Transverse colon (tissue), 4 donors: Measurements from ENCODE around the gene PSTK. TPM values are rescaled to one million over a fixed set of nuclear protein-coding genes. Genes with fewer than 3 reads are reported as not detected.

Experiments used
- DNase-seq: peaks from one replicate; pipeline ENCODE4 v3.0.0-alpha.2; 2019
- H3K27ac ChIP-seq, 4 donors: fragments of 200-600 bp; sonication (generic); 2 replicates each; pipeline ENCODE4 v1.5.1; 2016 to 2018; ENCODE audit warnings: inconsistent platforms in 4 of 4
- H3K27me3 ChIP-seq: fragments of 200-600 bp; sonication (generic); 2 replicates; pipeline ENCODE4 v1.5.1; 2017; ENCODE audit warnings: inconsistent platforms
- H3K36me3 ChIP-seq, 4 donors: fragments of 200-600 bp; sonication (generic); 2 replicates each; pipeline ENCODE4 v1.5.1; 2017 to 2019; ENCODE audit warnings: inconsistent platforms in 4 of 4
- H3K4me1 ChIP-seq, 4 donors: fragments of 200-600 bp; sonication (generic); 2 replicates each; pipeline ENCODE4 v1.5.1; 2017 to 2020; ENCODE audit warnings: inconsistent platforms in 4 of 4
- H3K4me3 ChIP-seq, 4 donors: fragments of 200-600 bp; sonication (generic); 1 replicate in 1 of 4; 2 replicates in 3 of 4; pipeline versions ENCODE4 v1.5.1 to v1.6.1; 2017 to 2019; ENCODE audit warnings: inconsistent platforms in 4 of 4
- H3K9me3 ChIP-seq, 2 donors: fragments of 200-600 bp; sonication (generic); 2 replicates each; pipeline ENCODE4 v1.5.1; 2017 to 2019; ENCODE audit warnings: inconsistent platforms in 2 of 2
- EP300 ChIP-seq: sonication (generic); formaldehyde crosslinking; IDR thresholded peaks from one replicate; pipeline ENCODE4 v1.6.1; 2017; ENCODE audit warnings: antibody characterized with exemption, low read depth
- POLR2A ChIP-seq: fragments of 450-650 bp; IDR thresholded peaks from one replicate; pipeline ENCODE4 v1.6.1; 2016; ENCODE audit warnings: antibody characterized with exemption, mild to moderate bottlenecking, moderate library complexity
- POLR2AphosphoS5 ChIP-seq, 3 donors: sonication (generic); formaldehyde crosslinking; IDR thresholded peaks; one replicate each; pipeline ENCODE4 v1.6.1; 2016; ENCODE audit warnings: antibody characterized with exemption in 3 of 3
- WGBS, 2 donors: methylation state at CpG; one replicate each; pipeline ENCODE4 v1.1.5; 2018; ENCODE audit warnings: low coverage in 1 of 2; 5-methylcytosine and 5-hydroxymethylcytosine counted together
- in situ Hi-C, 4 donors: fragments of 200-750 bp; cut with MboI; loops; one replicate each; pipeline versions ENCODE4 v1.15.0 to v1.15.1; 2017; ENCODE audit warnings: low sequenced_read_pairs in 3 of 4, low pct_ligation_motif_present in 1 of 4, low pct_unique_long_range_greater_than_20kb in 1 of 4
- intact Hi-C: fragments of 100-400 bp; cut with DNase I; formaldehyde crosslinking; loops from one replicate; pipeline ENCODE4 v1.15.1; 2023; ENCODE audit warnings: low total_unique reads
- total RNA-seq, 4 donors: library from RNA; depleted of rRNA; stranded (reverse); fragments of >200 nt; gene quantifications; one replicate each; pipeline ENCODE4 v1.1.0, GENCODE V29; 2016
- TF ChIP-seq, protein P1 (sequence below), 5 experiments: fragments of 200-600 bp in 3 of 5; fragments of 450-650 bp in 2 of 5; sonication (generic) in 3 of 5; IDR thresholded peaks; 1 replicate in 2 of 5; 2 replicates in 3 of 5; pipeline ENCODE4 v1.5.1; 2016 to 2017; ENCODE audit warnings: antibody characterized with exemption in 5 of 5, inconsistent platforms in 3 of 5, mild to moderate bottlenecking in 2 of 5, moderate library complexity in 1 of 5

The PSTK gene
- total RNA-seq, 4 donors from 2014 or later, result 2.5 to 2.9 TPM; not detected in 2

DNA sequence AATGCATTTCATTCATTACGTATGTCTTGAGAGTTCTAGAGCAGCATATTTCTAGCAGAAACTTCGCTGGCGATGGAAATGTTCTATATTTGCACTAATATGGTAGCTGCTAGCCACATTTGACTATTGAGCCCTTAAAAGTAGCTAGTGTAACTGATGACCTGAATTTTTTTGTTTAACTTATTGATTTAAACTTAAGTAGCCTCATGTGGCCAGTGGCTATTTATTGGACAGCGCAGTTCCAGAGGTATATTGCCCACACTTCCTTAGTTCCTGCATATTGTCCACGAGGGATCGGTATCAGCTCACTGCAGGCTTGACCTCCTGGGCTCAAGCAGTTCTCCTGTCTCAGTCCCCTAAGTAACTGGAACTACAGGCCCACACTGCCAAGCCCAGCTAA, 3.7 kb downstream of the PSTK start:
- Histone ChIP-seq H3K9me3 (no peaks in the 10 kb centered on the region), H3K27me3 (no peaks in the 10 kb centered on the region), H3K27ac (no peak overlapping the region), H3K36me3 (no peaks in the 10 kb centered on the region), H3K4me1 (peaks cover 5 to 14% (median 8%) of the 10 kb centered on the region in 4 donors), H3K4me3 (no peak overlapping the region)
- in situ Hi-C loops (no loop called here), intact Hi-C loops (no loop called here)
- WGBS, 2 donors, result 97 to 100% methylated on average over 3 to 6 of the region's 6 CpGs
- TF ChIP-seq EP300, result no peak
- TF ChIP-seq, protein P1, sequence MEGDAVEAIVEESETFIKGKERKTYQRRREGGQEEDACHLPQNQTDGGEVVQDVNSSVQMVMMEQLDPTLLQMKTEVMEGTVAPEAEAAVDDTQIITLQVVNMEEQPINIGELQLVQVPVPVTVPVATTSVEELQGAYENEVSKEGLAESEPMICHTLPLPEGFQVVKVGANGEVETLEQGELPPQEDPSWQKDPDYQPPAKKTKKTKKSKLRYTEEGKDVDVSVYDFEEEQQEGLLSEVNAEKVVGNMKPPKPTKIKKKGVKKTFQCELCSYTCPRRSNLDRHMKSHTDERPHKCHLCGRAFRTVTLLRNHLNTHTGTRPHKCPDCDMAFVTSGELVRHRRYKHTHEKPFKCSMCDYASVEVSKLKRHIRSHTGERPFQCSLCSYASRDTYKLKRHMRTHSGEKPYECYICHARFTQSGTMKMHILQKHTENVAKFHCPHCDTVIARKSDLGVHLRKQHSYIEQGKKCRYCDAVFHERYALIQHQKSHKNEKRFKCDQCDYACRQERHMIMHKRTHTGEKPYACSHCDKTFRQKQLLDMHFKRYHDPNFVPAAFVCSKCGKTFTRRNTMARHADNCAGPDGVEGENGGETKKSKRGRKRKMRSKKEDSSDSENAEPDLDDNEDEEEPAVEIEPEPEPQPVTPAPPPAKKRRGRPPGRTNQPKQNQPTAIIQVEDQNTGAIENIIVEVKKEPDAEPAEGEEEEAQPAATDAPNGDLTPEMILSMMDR (IDR thresholded peaks at IDR 0.05), result no peak
- TF ChIP-seq POLR2AphosphoS5 (IDR thresholded peaks at IDR 0.05), result no peak
- no peak for TF ChIP-seq POLR2A
- DNase-seq, result no peak

DNA sequence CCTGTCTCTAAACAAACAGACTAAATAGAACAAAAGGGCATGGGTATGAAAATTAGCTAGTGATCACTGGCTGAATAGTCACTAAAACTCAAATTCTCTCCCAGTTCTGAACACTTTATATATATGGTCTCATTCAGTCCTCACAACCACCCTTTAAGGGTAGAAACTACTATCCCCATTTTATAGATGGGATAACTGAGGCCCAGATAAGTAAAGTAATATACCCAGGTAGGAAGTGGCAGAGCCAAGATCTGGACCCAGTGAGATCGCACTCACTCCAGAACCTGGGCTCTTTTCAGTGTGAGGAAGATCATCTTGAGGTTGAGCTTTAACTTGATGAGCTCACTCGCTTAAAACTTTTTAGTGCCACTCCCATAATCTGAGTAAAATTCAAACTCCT, 4.5 kb downstream of the PSTK start:
- no peak overlapping the region for H3K4me3 ChIP-seq
- no peaks in the 10 kb centered on the region for H3K9me3 ChIP-seq
- H3K4me1 ChIP-seq, result peaks cover 2 to 10% (median 5%) of the 10 kb centered on the region in 4 donors
- in situ Hi-C loops (no loop called here), intact Hi-C loops (no loop called here)
- 98% methylated on average over 2 of the region's 2 CpGs; no CpG with 5 or more reads in 1 of the 2 donors for WGBS, 2 donors
- no peaks in the 10 kb centered on the region for H3K36me3 ChIP-seq
- no peak overlapping the region for H3K27ac ChIP-seq
- H3K27me3 ChIP-seq, result no peaks in the 10 kb centered on the region
- TF ChIP-seq POLR2A, result no peak
- TF ChIP-seq EP300, result no peak
- DNase-seq, result no peak

DNA sequence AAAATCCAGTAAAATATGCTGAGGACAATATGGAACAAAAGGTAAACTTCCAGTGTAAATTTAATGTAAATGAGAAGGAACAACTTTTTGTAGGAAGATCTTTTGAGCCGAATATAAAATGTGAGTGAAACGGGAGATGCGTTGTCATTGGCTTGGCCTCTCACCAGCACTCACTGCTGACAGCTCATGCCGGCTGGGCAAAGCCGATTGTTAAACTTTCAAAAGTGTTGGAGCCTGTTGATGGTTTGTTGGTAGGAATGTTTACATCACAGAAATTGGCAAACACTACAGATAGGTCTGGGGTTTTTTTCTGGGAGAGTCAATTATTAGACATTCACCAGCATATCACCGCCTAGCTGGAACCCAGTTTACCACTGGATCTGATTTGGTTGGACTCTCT, 6.1 kb downstream of the PSTK start:
- Histone ChIP-seq H3K4me1 (no peaks in the 10 kb centered on the region), H3K9me3 (no peaks in the 10 kb centered on the region), H3K4me3 (no peak overlapping the region), H3K27me3 (no peaks in the 10 kb centered on the region), H3K36me3 (no peaks in the 10 kb centered on the region), H3K27ac (no peak overlapping the region)
- TF ChIP-seq, protein P1 (IDR thresholded peaks at IDR 0.05), result no peak
- TF ChIP-seq POLR2A (no peak), POLR2AphosphoS5 (IDR thresholded peaks at IDR 0.05) (no peak), EP300 (no peak)
- in situ Hi-C loops (no loop called here), intact Hi-C loops (no loop called here)
- 74 to 80% methylated on average over 5 to 6 of the region's 6 CpGs for WGBS, 2 donors
- DNase-seq, result no peak

DNA sequence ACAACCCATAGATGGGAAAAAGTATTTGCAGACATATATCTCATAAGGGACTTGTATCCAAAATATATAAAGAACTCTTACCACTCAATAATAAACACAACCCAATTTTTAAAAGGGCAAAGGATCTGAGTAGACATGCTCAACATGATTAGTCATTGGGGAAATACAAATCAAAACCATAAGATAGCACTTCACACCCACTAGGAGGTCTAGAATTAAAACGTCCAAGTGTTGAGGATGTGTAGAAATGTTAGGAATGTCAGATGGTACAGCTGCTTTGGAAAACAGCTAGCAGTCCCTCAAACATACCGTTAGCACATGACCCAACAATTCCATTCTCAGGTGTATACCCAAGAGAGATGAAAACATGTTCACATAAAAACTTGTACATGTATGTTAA, 8.3 kb downstream of the PSTK start:
- peaks cover 0 to 9% (median 1%) of the 10 kb centered on the region in 4 donors for H3K36me3 ChIP-seq
- H3K9me3 ChIP-seq, result no peaks in the 10 kb centered on the region
- no peak for DNase-seq
- 79 to 86% methylated on average over 2 of the region's 2 CpGs for WGBS, 2 donors
- intact Hi-C loops, result no loop called here
- H3K27ac ChIP-seq, result no peak overlapping the region
- in situ Hi-C loops, result no loop called here
- no peak overlapping the region for H3K4me3 ChIP-seq
- H3K4me1 ChIP-seq, result no peaks in the 10 kb centered on the region
- TF ChIP-seq EP300 (no peak), POLR2AphosphoS5 (IDR thresholded peaks at IDR 0.05) (no peak), POLR2A (no peak)
- TF ChIP-seq, protein P1 (IDR thresholded peaks at IDR 0.05), result no peak
- no peaks in the 10 kb centered on the region for H3K27me3 ChIP-seq

DNA sequence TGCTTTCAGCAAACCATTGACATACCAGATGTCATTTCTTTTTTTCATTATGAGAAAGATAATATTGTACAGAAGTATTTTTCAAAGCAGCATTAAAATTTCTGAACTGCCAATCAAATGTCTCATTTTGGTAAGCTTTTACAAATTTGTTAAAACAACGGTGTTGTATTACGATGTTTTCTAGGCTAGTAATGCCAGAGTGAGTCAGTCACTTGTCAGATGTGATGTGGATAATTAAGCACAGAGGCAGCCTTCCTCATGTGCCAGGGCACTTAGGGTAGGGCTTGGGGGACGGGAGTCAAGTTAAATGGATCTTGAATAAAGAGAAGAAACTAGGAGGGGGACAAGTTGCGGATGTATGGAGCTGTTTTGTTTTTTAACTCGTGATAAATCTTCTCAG, 10.1 kb downstream of the PSTK start:
- DNase-seq, result no peak
- intact Hi-C loops, result no loop called here
- WGBS, 2 donors, result 73 to 79% methylated on average over 5 of the region's 5 CpGs
- H3K9me3 ChIP-seq, result no peaks in the 10 kb centered on the region
- in situ Hi-C loops, result no loop called here
- no peak overlapping the region for H3K27ac ChIP-seq
- H3K36me3 ChIP-seq, result peaks cover 0 to 22% (median 7%) of the 10 kb centered on the region in 4 donors
- H3K27me3 ChIP-seq, result no peaks in the 10 kb centered on the region
- no peak overlapping the region for H3K4me3 ChIP-seq
- no peaks in the 10 kb centered on the region for H3K4me1 ChIP-seq
- TF ChIP-seq POLR2A, result no peak
- TF ChIP-seq POLR2AphosphoS5 (IDR thresholded peaks at IDR 0.05), result no peak
- no peak for TF ChIP-seq EP300
- TF ChIP-seq, protein P1 (IDR thresholded peaks at IDR 0.05), result no peak
